H9 (cell line): ENCODE measurements around the gene TPRN. TPM values are rescaled to one million over a fixed set of nuclear protein-coding genes. Genes with fewer than 3 reads are reported as not detected.

Experiments
- DNase-seq: peaks from one replicate; pipeline ENCODE4 v3.0.0-alpha.2; 2017
- H2AFZ ChIP-seq: one replicate; pipeline ENCODE4 v1.6.1; 2013; ENCODE audit warnings: mild to moderate bottlenecking, low read length, control low read depth, moderate library complexity
- H2AK5ac ChIP-seq: 2 replicates; pipeline ENCODE4 v1.6.1; 2013; ENCODE audit warnings: low read length, control low read depth, mixed read lengths; ENCODE audit not compliant: insufficient read length
- H2BK120ac ChIP-seq: one replicate; pipeline ENCODE4 v1.6.1; 2013; ENCODE audit warnings: low read depth, mild to moderate bottlenecking, low read length, control low read depth, inconsistent platforms; ENCODE audit not compliant: poor library complexity, severe bottlenecking
- H2BK12ac ChIP-seq: 2 replicates; pipeline ENCODE4 v1.6.1; 2013; ENCODE audit warnings: low read length, control low read depth, mixed read lengths, low read depth; ENCODE audit not compliant: insufficient read length
- H2BK15ac ChIP-seq: 2 replicates; pipeline ENCODE4 v1.6.1; 2013; ENCODE audit warnings: low read depth, low read length, control low read depth
- H2BK20ac ChIP-seq: one replicate; pipeline ENCODE4 v1.6.1; 2013; ENCODE audit warnings: low read depth, mild to moderate bottlenecking, low read length, control low read depth, inconsistent platforms; ENCODE audit not compliant: poor library complexity, severe bottlenecking
- H2BK5ac ChIP-seq: 2 replicates; pipeline ENCODE4 v1.6.1; 2013; ENCODE audit warnings: low read length, control low read depth, mixed read lengths; ENCODE audit not compliant: insufficient read length
- H3K14ac ChIP-seq: 2 replicates; pipeline ENCODE4 v1.6.1; 2013; ENCODE audit warnings: low read length, control low read depth; ENCODE audit not compliant: insufficient read depth
- H3K18ac ChIP-seq: 2 replicates; pipeline ENCODE4 v1.6.1; 2013; ENCODE audit warnings: low read depth, mild to moderate bottlenecking, mixed read lengths, low read length, control low read depth; ENCODE audit not compliant: insufficient read length
- H3K23ac ChIP-seq: 2 replicates; pipeline ENCODE4 v1.6.1; 2013; ENCODE audit warnings: low read length, control low read depth, mixed read lengths, low read depth; ENCODE audit not compliant: insufficient read length
- H3K23me2 ChIP-seq: 2 replicates; pipeline ENCODE4 v1.6.1; 2013; ENCODE audit warnings: low read depth, mild to moderate bottlenecking, mixed read lengths, low read length, control low read depth; ENCODE audit not compliant: insufficient read length, poor library complexity, severe bottlenecking
- H3K27ac ChIP-seq: 2 replicates; pipeline ENCODE4 v1.5.1; 2013; ENCODE audit warnings: low read length, control low read depth, mixed read lengths, low read depth; ENCODE audit not compliant: insufficient read length
- H3K27me3 ChIP-seq: 2 replicates; pipeline ENCODE4 v1.6.1; 2013; ENCODE audit warnings: low read length, control low read depth, inconsistent platforms; ENCODE audit not compliant: insufficient read depth
- H3K4ac ChIP-seq: 2 replicates; pipeline ENCODE4 v1.6.1; 2013; ENCODE audit warnings: low read depth, mild to moderate bottlenecking, control low read depth, inconsistent platforms, low read length, moderate library complexity
- H3K4me1 ChIP-seq: 2 replicates; pipeline ENCODE4 v1.6.1; 2013; ENCODE audit warnings: low read length, control low read depth, inconsistent platforms; ENCODE audit not compliant: insufficient read depth
- H3K4me2 ChIP-seq: 2 replicates; pipeline ENCODE4 v1.6.1; 2013; ENCODE audit warnings: low read length, control low read depth, mixed read lengths; ENCODE audit not compliant: insufficient read length, insufficient read depth
- H3K56ac ChIP-seq: 2 replicates; pipeline ENCODE4 v1.6.1; 2013; ENCODE audit warnings: low read depth, mild to moderate bottlenecking, mixed read lengths, low read length, control low read depth; ENCODE audit not compliant: insufficient read length
- H3K79me1 ChIP-seq: 2 replicates; pipeline ENCODE4 v1.6.1; 2013; ENCODE audit warnings: low read depth, mild to moderate bottlenecking, moderate library complexity, low read length, control low read depth, inconsistent platforms; ENCODE audit not compliant: insufficient read depth, poor library complexity, severe bottlenecking
- H3K79me2 ChIP-seq: 2 replicates; pipeline ENCODE4 v1.6.1; 2013; ENCODE audit warnings: low read length, control low read depth, inconsistent platforms; ENCODE audit not compliant: insufficient read depth
- H3K9ac ChIP-seq: 2 replicates; pipeline ENCODE4 v1.6.1; 2013; ENCODE audit warnings: low read length, control low read depth, mixed read lengths; ENCODE audit not compliant: insufficient read length; ENCODE audit errors: extremely low read depth
- H3K9me3 ChIP-seq: one replicate; pipeline ENCODE4 v1.6.1; 2013; ENCODE audit warnings: low read depth, low read length, inconsistent platforms; ENCODE audit not compliant: control insufficient read depth
- H3T11ph ChIP-seq: one replicate; pipeline ENCODE4 v1.6.1; 2013; ENCODE audit warnings: mild to moderate bottlenecking, low read length, control low read depth, inconsistent platforms
- H4K20me1 ChIP-seq: one replicate; pipeline ENCODE4 v1.6.1; 2013; ENCODE audit not compliant: control insufficient read depth, insufficient read length, insufficient read depth
- H4K5ac ChIP-seq: 2 replicates; pipeline ENCODE4 v1.6.1; 2013; ENCODE audit warnings: low read depth, mild to moderate bottlenecking, mixed read lengths, low read length, control low read depth; ENCODE audit not compliant: insufficient read length
- H4K8ac ChIP-seq: replicated peaks from 2 replicates; pipeline ENCODE4 v1.6.1; 2013; ENCODE audit warnings: low read length, control low read depth, mixed read lengths, low read depth; ENCODE audit not compliant: insufficient read length
- H4K91ac ChIP-seq: 2 replicates; pipeline ENCODE4 v1.6.1; 2013; ENCODE audit warnings: low read depth, mild to moderate bottlenecking, moderate library complexity, mixed read lengths, low read length, control low read depth; ENCODE audit not compliant: insufficient read length
- H3K27ac Mint-ChIP-seq, 3 experiments: 2 replicates in 2 of 3; 3 replicates in 1 of 3; pipeline ENCODE4 v1.8.0; 2020 to 2021; ENCODE audit warnings: mixed read lengths in 3 of 3, mild to moderate bottlenecking in 1 of 3, moderate library complexity in 1 of 3
- H3K27me3 Mint-ChIP-seq: 2 replicates; pipeline ENCODE4 v1.8.0; 2021; ENCODE audit warnings: low read depth, mild to moderate bottlenecking, moderate library complexity, mixed read lengths
- H3K36me3 Mint-ChIP-seq, 3 experiments: 2 replicates in 2 of 3; 3 replicates in 1 of 3; pipeline ENCODE4 v1.8.0; 2020 to 2021; ENCODE audit warnings: low read depth in 3 of 3, mixed read lengths in 3 of 3; ENCODE audit not compliant: insufficient read depth in 1 of 3
- H3K4me1 Mint-ChIP-seq, 2 experiments: 2 replicates each; pipeline ENCODE4 v1.8.0; 2020; ENCODE audit warnings: mixed read lengths in 2 of 2
- H3K4me3 Mint-ChIP-seq, 2 experiments: 2 replicates in 1 of 2; 3 replicates in 1 of 2; pipeline ENCODE4 v1.8.0; 2020 to 2021; ENCODE audit warnings: mild to moderate bottlenecking in 2 of 2, mixed read lengths in 2 of 2, moderate library complexity in 1 of 2
- H3K9me3 Mint-ChIP-seq, 2 experiments: 2 replicates in 1 of 2; 3 replicates in 1 of 2; pipeline ENCODE4 v1.8.0; 2020; ENCODE audit warnings: mild to moderate bottlenecking in 2 of 2, mixed read lengths in 2 of 2, moderate library complexity in 1 of 2
- CTCF ChIP-seq: fragments of 200-600 bp; sonication (generic); conservative IDR thresholded peaks from 3 replicates; pipeline ENCODE4 v1.8.0; 2021; ENCODE audit warnings: antibody characterized with exemption, mild to moderate bottlenecking
- WGBS: extraction: QIAGEN DNeasy Blood & Tissue Kit; methylation state at CpG from one replicate; pipeline ENCODE4 v1.1.7; 2013; ENCODE audit warnings: missing lambda C conversion rate, low lambda C conversion rate, mixed read lengths; ENCODE audit not compliant: insufficient read length; ENCODE audit errors: extremely low coverage; 5-methylcytosine and 5-hydroxymethylcytosine counted together
- total RNA-seq: library from RNA; stranded (reverse); gene quantifications from 2 replicates; pipeline ENCODE4 v1.2.1, GENCODE V29; 2021

TPRN gene
- total RNA-seq, 1 experiment from 2014 or later, result 30.7 TPM

DNA sequence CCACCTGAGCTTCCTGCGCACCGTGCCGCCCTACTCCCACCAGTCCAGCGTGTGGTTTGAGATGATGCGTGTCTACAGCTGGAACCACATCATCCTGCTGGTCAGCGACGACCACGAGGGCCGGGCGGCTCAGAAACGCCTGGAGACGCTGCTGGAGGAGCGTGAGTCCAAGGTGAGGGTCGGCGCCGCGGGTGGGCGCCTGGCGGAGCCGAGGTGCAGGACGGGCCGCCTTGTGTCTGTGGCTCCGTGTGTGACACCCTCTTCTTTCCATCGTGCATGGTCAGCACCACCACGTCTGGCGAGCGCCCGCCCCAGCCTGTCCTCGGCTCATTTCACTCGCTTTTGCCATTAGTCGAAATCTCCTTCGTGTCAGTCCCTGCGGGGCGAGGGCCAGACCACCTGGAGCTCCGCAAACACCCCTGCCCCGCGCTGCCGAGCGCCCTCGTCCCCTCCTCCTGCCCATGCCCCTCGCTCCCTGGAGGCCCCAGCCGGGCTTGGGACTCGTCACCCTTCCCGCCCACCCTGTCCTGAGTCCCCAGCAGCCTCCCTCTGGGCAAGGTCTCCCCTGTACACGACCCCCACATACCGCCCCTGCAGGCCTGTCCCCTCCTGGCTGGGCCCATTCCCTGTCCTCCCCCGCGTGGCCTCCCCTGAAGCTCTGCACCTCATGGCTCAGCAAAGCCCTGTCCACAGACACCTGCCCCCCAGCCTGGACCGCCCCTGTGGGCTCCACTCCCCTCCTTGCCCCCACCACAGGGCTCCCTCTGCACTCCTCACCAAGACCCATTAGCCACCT, 54.6 kb downstream of the TPRN start:
- Histone ChIP-seq H3K27me3 (peaks cover under 1% of the 10 kb centered on the region; the same call in 1 of the 2 replicates), H4K20me1 (no peaks in the 10 kb centered on the region)
- no peaks in the 10 kb centered on the region; a peak in 2 of 5 replicates for H3K9me3 Mint-ChIP-seq

More for the DNA sequence above, 54.6 kb downstream of the TPRN start:
- Histone ChIP-seq H3K18ac (no peak overlapping the region), H3K9ac (no peak overlapping the region), H3K9me3 (no peaks in the 10 kb centered on the region), H4K8ac (no peak overlapping the region), H2BK20ac (no peak overlapping the region), H3K4me1 (no peaks in the 10 kb centered on the region; the same call in 1 of the 2 replicates), H2BK5ac (no peak overlapping the region), H3K27ac (no peak overlapping the region), H3K23me2 (no peaks in the 10 kb centered on the region), H3K4me2 (no peak overlapping the region), H3K79me2 (no peaks in the 10 kb centered on the region), H2AFZ (no peak overlapping the region), H2BK15ac (no peak overlapping the region), H3K4ac (no peak overlapping the region), H2AK5ac (no peak overlapping the region), H3K14ac (no peak overlapping the region), H2BK12ac (no peak overlapping the region), H3K79me1 (no peaks in the 10 kb centered on the region), H4K91ac (no peak overlapping the region), H3K23ac (no peak overlapping the region), H3K56ac (no peak overlapping the region), H2BK120ac (no peak overlapping the region), H4K5ac (no peak overlapping the region), H3T11ph (no peak overlapping the region)
- WGBS, result no CpG with 5 or more reads among the region's 49 CpGs
- no peak overlapping the region for H3K4me3 Mint-ChIP-seq
- no peak for TF ChIP-seq CTCF
- H3K36me3 Mint-ChIP-seq, result no peaks in the 10 kb centered on the region
- no peak for DNase-seq
- peaks cover 60% of the 10 kb centered on the region for H3K27me3 Mint-ChIP-seq
- no peak overlapping the region for H3K27ac Mint-ChIP-seq
- peaks cover 0 to 11% of the 10 kb centered on the region in 2 experiments; a peak in 2 of 4 replicates for H3K4me1 Mint-ChIP-seq
